ENCODE results near the gene KLHL20.

DNA sequence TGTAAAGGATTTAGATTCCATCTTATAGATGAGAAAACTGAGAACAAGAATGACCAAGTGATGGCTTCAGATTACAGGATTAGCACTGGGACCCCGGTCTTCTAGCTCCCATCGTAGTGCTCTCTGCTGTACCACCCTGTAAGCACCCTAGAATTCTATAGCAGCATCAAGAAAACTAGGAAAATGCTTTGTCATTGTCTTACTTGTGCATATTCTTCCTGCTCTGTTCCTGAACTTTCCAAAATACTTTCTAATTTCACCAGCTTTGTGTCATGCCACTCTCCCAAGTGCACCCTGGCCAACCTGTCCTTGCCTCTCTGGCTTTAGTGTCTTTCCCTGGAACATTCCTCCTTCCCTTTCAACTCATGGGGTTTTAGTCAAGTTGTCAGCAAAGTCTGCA lies 6.0 kb upstream of the KLHL20 start:
- TF ChIP-seq, protein P1, sequence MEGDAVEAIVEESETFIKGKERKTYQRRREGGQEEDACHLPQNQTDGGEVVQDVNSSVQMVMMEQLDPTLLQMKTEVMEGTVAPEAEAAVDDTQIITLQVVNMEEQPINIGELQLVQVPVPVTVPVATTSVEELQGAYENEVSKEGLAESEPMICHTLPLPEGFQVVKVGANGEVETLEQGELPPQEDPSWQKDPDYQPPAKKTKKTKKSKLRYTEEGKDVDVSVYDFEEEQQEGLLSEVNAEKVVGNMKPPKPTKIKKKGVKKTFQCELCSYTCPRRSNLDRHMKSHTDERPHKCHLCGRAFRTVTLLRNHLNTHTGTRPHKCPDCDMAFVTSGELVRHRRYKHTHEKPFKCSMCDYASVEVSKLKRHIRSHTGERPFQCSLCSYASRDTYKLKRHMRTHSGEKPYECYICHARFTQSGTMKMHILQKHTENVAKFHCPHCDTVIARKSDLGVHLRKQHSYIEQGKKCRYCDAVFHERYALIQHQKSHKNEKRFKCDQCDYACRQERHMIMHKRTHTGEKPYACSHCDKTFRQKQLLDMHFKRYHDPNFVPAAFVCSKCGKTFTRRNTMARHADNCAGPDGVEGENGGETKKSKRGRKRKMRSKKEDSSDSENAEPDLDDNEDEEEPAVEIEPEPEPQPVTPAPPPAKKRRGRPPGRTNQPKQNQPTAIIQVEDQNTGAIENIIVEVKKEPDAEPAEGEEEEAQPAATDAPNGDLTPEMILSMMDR (IDR thresholded peaks at IDR 0.05; ENCODE audit: low read depth, low read length, poor library complexity, severe bottlenecking) = no peak
- TF ChIP-seq EZH2phosphoT487 (IDR thresholded peaks at IDR 0.05; ENCODE audit: borderline replicate concordance, low read length) = no peak
